Spleen (tissue), 7 donors: Measurements from ENCODE around the gene ZC3H14.

Experiments used
- POLR2A ChIP-seq, 3 donors: fragments of 450-650 bp; IDR thresholded peaks; one replicate each; pipeline ENCODE4 v1.5.1; 2017; ENCODE audit warnings: antibody characterized with exemption in 3 of 3, mild to moderate bottlenecking in 1 of 3
- POLR2AphosphoS5 ChIP-seq, 3 donors: sonication (generic); formaldehyde crosslinking; IDR thresholded peaks; one replicate each; pipeline ENCODE4 v1.5.1; 2017; ENCODE audit warnings: antibody characterized with exemption in 3 of 3
- TF ChIP-seq, protein P1 (sequence below), 11 experiments: fragments of 200-600 bp in 7 of 11; fragments of 450-650 bp in 4 of 11; sonication (generic) in 4 of 11; IDR thresholded peaks in 8 of 11; conservative IDR thresholded peaks in 3 of 11; 1 replicate in 7 of 11; 2 replicates in 4 of 11; pipeline versions ENCODE4 v1.4.0 to v1.8.0; 2016 to 2021; ENCODE audit warnings: antibody characterized with exemption in 11 of 11, inconsistent platforms in 4 of 11, mild to moderate bottlenecking in 1 of 11
- donor health status: DM: no; HTN: no; CAD: no; lungs with moderate emphysema.
- donor health status: DM: no; HTN: no; CAD: no.
- donor health status: DM: no; HTN: no; CAD: no.

DNA sequence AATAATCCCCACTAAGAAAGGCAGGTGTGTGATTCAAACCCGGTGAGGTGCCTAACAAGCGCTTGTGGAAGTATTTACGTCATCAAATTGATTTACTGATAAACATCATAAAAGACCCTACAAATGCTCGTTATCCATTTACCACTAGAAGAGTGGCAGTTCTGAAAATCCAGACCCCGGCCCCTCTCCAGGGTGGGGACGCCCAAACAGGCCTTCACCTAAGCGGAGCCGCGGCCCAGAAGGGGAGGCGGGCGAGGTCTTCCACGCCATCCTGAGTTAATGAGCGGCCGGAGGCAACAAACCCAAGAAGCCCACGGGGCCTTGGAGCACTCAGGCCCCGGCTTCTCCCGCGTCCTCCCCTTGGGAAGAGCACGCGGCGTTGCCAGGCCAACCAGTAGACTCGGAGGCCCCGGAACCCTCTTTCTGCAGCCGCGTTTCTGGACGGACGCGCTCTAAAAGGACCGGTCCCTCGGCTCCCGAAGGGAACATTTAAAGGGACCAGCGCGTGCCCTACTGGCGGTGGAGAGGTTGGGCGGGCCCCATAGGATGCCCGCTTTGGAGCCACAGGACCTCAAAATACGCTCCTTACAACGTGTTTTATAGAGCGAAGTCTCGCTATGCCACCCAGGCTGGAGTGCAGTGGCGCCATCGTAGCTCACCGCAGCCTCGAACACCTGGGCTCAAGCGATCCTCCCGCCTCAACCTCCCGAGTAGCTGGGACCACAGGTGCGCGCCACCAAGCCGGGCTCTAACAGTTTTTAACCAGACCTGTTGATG lies 11.6 kb upstream of the ZC3H14 start:
- TF ChIP-seq POLR2A (IDR thresholded peaks at IDR 0.05) = peak in 1 of 3 donors; percentile 16
- TF ChIP-seq, protein P1, sequence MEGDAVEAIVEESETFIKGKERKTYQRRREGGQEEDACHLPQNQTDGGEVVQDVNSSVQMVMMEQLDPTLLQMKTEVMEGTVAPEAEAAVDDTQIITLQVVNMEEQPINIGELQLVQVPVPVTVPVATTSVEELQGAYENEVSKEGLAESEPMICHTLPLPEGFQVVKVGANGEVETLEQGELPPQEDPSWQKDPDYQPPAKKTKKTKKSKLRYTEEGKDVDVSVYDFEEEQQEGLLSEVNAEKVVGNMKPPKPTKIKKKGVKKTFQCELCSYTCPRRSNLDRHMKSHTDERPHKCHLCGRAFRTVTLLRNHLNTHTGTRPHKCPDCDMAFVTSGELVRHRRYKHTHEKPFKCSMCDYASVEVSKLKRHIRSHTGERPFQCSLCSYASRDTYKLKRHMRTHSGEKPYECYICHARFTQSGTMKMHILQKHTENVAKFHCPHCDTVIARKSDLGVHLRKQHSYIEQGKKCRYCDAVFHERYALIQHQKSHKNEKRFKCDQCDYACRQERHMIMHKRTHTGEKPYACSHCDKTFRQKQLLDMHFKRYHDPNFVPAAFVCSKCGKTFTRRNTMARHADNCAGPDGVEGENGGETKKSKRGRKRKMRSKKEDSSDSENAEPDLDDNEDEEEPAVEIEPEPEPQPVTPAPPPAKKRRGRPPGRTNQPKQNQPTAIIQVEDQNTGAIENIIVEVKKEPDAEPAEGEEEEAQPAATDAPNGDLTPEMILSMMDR (IDR thresholded peaks at IDR 0.05 in 8 of 11, conservative IDR thresholded peaks at IDR 0.05 in 3 of 11) = peak in 3 of 11 experiments; percentile 9 to 32 (median 29)
- peak; percentile 67 to 84 (median 75) for TF ChIP-seq POLR2AphosphoS5 (IDR thresholded peaks at IDR 0.05)
